HEK293T (cell line): ENCODE results near the gene PEMT.

Experiments used
- ARNT ChIP-seq: fragments of 450-650 bp; IDR thresholded peaks from 2 replicates; pipeline ENCODE4 v1.6.1; 2017; ENCODE audit warnings: mild to moderate bottlenecking
- ELF4 ChIP-seq: fragments of 450-650 bp; IDR thresholded peaks from 2 replicates; pipeline ENCODE4 v1.6.1; 2017; ENCODE audit warnings: antibody characterized with exemption
- FOXK2 ChIP-seq: fragments of 450-650 bp; IDR thresholded peaks from 2 replicates; pipeline ENCODE4 v1.6.1; 2016; ENCODE audit warnings: mild to moderate bottlenecking
- FOXM1 ChIP-seq: fragments of 450-650 bp; IDR thresholded peaks from 2 replicates; pipeline ENCODE4 v1.6.1; 2017; ENCODE audit warnings: mild to moderate bottlenecking, borderline replicate concordance
- LEF1 ChIP-seq: fragments of 450-650 bp; IDR thresholded peaks from 2 replicates; pipeline ENCODE4 v1.6.1; 2017; ENCODE audit warnings: mild to moderate bottlenecking, borderline replicate concordance
- NFRKB ChIP-seq: fragments of 450-650 bp; IDR thresholded peaks from 2 replicates; pipeline ENCODE4 v1.6.1; 2016; ENCODE audit warnings: mild to moderate bottlenecking, moderate library complexity
- SP1 ChIP-seq: fragments of 450-650 bp; IDR thresholded peaks from 2 replicates; pipeline ENCODE4 v1.6.1; 2017
- SUZ12 ChIP-seq: fragments of 450-650 bp; IDR thresholded peaks from 2 replicates; pipeline ENCODE4 v1.6.1; 2016; ENCODE audit warnings: mild to moderate bottlenecking
- ZNF384 ChIP-seq: fragments of 450-650 bp; IDR thresholded peaks from 2 replicates; pipeline ENCODE4 v1.6.1; 2016
- TF ChIP-seq, protein P1 (sequence below): fragments of 450-650 bp; IDR thresholded peaks from 2 replicates; pipeline ENCODE4 v1.6.1; 2016

DNA sequence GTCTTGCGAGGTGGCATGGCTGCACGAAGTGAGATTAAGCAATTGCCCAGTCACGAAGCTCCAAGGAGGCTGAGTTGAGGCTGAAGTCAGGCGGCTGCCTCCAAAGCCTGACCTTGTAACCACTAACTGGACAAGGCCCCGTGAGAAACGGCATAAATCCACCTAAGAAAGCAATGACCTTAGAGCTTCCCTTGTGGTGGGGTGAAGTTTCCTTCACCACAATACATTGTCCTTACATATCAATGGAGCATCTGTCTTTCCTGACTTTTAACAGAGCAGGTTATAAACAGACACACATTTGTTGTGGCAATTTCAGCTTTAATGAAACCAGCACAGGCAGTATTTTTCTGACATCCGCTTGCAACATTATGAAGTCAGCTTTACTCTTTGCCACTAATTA, 117.2 kb downstream of the PEMT start:
- TF ChIP-seq ELF4 (no peak), NFRKB (no peak), ZNF384 (no peak), ARNT (no peak), FOXM1 (no peak), SP1 (no peak), FOXK2 (no peak), LEF1 (no peak), SUZ12 (no peak)
- TF ChIP-seq, protein P1, sequence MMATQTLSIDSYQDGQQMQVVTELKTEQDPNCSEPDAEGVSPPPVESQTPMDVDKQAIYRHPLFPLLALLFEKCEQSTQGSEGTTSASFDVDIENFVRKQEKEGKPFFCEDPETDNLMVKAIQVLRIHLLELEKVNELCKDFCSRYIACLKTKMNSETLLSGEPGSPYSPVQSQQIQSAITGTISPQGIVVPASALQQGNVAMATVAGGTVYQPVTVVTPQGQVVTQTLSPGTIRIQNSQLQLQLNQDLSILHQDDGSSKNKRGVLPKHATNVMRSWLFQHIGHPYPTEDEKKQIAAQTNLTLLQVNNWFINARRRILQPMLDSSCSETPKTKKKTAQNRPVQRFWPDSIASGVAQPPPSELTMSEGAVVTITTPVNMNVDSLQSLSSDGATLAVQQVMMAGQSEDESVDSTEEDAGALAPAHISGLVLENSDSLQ = no peak
